Liver (tissue), 9 donors: ENCODE results near the gene ROBO2. TPM values are rescaled to one million over a fixed set of nuclear protein-coding genes. Genes with fewer than 3 reads are reported as not detected.

Experiments used
- DNase-seq: peaks from one replicate; pipeline ENCODE4 v3.0.0-alpha.2; 2017; ENCODE audit warnings: low spot score
- H3K27ac ChIP-seq, 2 donors: one replicate each; pipeline ENCODE4 v1.7.0; 2013; ENCODE audit warnings: inconsistent platforms in 2 of 2, low read length in 2 of 2, control low read depth in 1 of 2, low read depth in 1 of 2, mild to moderate bottlenecking in 1 of 2
- H3K27me3 ChIP-seq, 4 donors: one replicate each; pipeline versions ENCODE4 v1.6.1 to v1.7.0; 2013; ENCODE audit warnings: low read length in 3 of 4, inconsistent platforms in 1 of 4, mild to moderate bottlenecking in 1 of 4, moderate library complexity in 1 of 4; ENCODE audit not compliant: control insufficient read depth in 4 of 4, insufficient read depth in 4 of 4
- H3K36me3 ChIP-seq, 4 donors: one replicate each; pipeline versions ENCODE4 v1.6.1 to v1.7.0; 2013; ENCODE audit warnings: low read length in 3 of 4, mild to moderate bottlenecking in 3 of 4, low read depth in 1 of 4, moderate library complexity in 1 of 4; ENCODE audit not compliant: control insufficient read depth in 4 of 4, insufficient read depth in 3 of 4
- H3K4me1 ChIP-seq, 4 donors: one replicate each; pipeline versions ENCODE4 v1.6.1 to v1.7.0; 2013; ENCODE audit warnings: low read length in 3 of 4, mild to moderate bottlenecking in 3 of 4, moderate library complexity in 1 of 4; ENCODE audit not compliant: control insufficient read depth in 4 of 4, insufficient read depth in 4 of 4
- H3K4me3 ChIP-seq, 3 donors: one replicate each; pipeline versions ENCODE4 v1.6.1 to v1.7.0; 2013; ENCODE audit warnings: low read length in 3 of 3, control low read depth in 1 of 3, low read depth in 1 of 3, mild to moderate bottlenecking in 1 of 3
- H3K9ac ChIP-seq, 2 donors: one replicate each; pipeline ENCODE4 v1.7.0; 2013; ENCODE audit warnings: low read length in 2 of 2, mild to moderate bottlenecking in 2 of 2, moderate library complexity in 2 of 2, control low read depth in 1 of 2, low read depth in 1 of 2
- H3K9me3 ChIP-seq, 4 donors: one replicate each; pipeline versions ENCODE4 v1.6.1 to v1.7.0; 2013; ENCODE audit warnings: low read length in 3 of 4; ENCODE audit not compliant: control insufficient read depth in 4 of 4
- FOXA1 ChIP-seq: IDR thresholded peaks from 2 replicates; pipeline ENCODE4 v1.6.1; 2016; ENCODE audit warnings: antibody characterized with exemption
- FOXA2 ChIP-seq: IDR thresholded peaks from 2 replicates; pipeline ENCODE4 v1.6.1; 2016; ENCODE audit warnings: antibody characterized with exemption
- GABPA ChIP-seq, 2 donors: IDR thresholded peaks in 1 of 2; conservative IDR thresholded peaks in 1 of 2; 2 replicates each; pipeline ENCODE4 v1.6.1; 2016; ENCODE audit warnings: antibody characterized with exemption in 2 of 2, mild to moderate bottlenecking in 1 of 2, moderate library complexity in 1 of 2
- HNF4A ChIP-seq, 2 donors: conservative IDR thresholded peaks; 2 replicates each; pipeline ENCODE4 v1.6.1; 2016; ENCODE audit warnings: antibody characterized with exemption in 2 of 2, mild to moderate bottlenecking in 2 of 2
- HNF4G ChIP-seq: IDR thresholded peaks from 2 replicates; pipeline ENCODE4 v1.6.1; 2016; ENCODE audit warnings: antibody characterized with exemption
- JUND ChIP-seq, 2 donors: IDR thresholded peaks; 2 replicates each; pipeline ENCODE4 v1.6.1; 2016; ENCODE audit warnings: antibody characterized with exemption in 2 of 2
- NR2F2 ChIP-seq: IDR thresholded peaks from 2 replicates; pipeline ENCODE4 v1.6.1; 2016; ENCODE audit warnings: antibody characterized with exemption
- RAD21 ChIP-seq, 2 donors: IDR thresholded peaks; 2 replicates each; pipeline ENCODE4 v1.6.1; 2016; ENCODE audit warnings: antibody characterized with exemption in 2 of 2, mild to moderate bottlenecking in 2 of 2
- RXRA ChIP-seq, 2 donors: IDR thresholded peaks; 2 replicates each; pipeline ENCODE4 v1.6.1; 2017 to 2018; ENCODE audit warnings: antibody characterized with exemption in 2 of 2, mild to moderate bottlenecking in 1 of 2
- SP1 ChIP-seq: IDR thresholded peaks from 2 replicates; pipeline ENCODE4 v1.6.1; 2018; ENCODE audit warnings: antibody characterized with exemption, mild to moderate bottlenecking
- TAF1 ChIP-seq: conservative IDR thresholded peaks from 2 replicates; pipeline ENCODE4 v1.6.1; 2016; ENCODE audit warnings: antibody characterized with exemption, mild to moderate bottlenecking
- YY1 ChIP-seq: IDR thresholded peaks from 2 replicates; pipeline ENCODE4 v1.6.1; 2016; ENCODE audit warnings: antibody characterized with exemption, mild to moderate bottlenecking
- WGBS: extraction: QIAGEN DNeasy Blood & Tissue Kit; methylation state at CpG from one replicate; pipeline ENCODE4 v1.1.7; 2013; 5-methylcytosine and 5-hydroxymethylcytosine counted together
- polyA plus RNA-seq, 2 donors: library from polyadenylated mRNA; stranded (reverse) in 1 of 2; unstranded in 1 of 2; fragments of 200-250 nt in 1 of 2; fragments of >200 nt in 1 of 2; fragmentation: Nextera tagmentation in 1 of 2; extraction: Ambion mirVana in 1 of 2; gene quantifications; one replicate each; pipeline versions ENCODE4 v1.2.1 to v1.2.3, GENCODE V29; 2013 to 2015
- total RNA-seq, 2 donors: library from RNA; depleted of rRNA; stranded (reverse); fragments of >200 nt; gene quantifications; one replicate each; pipeline ENCODE4 v1.2.3, GENCODE V29; 2014
- TF ChIP-seq, protein P1 (sequence below): IDR thresholded peaks from 2 replicates; pipeline ENCODE4 v1.6.1; 2016; ENCODE audit warnings: antibody characterized with exemption
- TF ChIP-seq, protein P2 (sequence below): fragments of 150-350 bp; IDR thresholded peaks from 2 replicates; pipeline ENCODE4 v1.5.1; 2017; ENCODE audit warnings: improper control_type of control experiment, low read depth, low read length; ENCODE audit not compliant: missing input control
- TF ChIP-seq, protein P3 (sequence below): IDR thresholded peaks from 2 replicates; pipeline ENCODE4 v1.6.1; 2016; ENCODE audit warnings: antibody characterized with exemption
- TF ChIP-seq, protein P4 (sequence below): IDR thresholded peaks from 2 replicates; pipeline ENCODE4 v1.6.1; 2016; ENCODE audit warnings: antibody characterized with exemption, mild to moderate bottlenecking
- TF ChIP-seq, protein P5 (sequence below): IDR thresholded peaks from 2 replicates; pipeline ENCODE4 v1.6.1; 2016; ENCODE audit warnings: antibody characterized with exemption
- donor health status: healthy.
- donor health status: healthy.
- donor health status: healthy.
- donor health status: healthy.
- donor health status: healthy.

Gene ROBO2
- total and polyA plus RNA-seq, 4 donors = 0.22 to 19.4 (median 1.1) TPM

DNA sequence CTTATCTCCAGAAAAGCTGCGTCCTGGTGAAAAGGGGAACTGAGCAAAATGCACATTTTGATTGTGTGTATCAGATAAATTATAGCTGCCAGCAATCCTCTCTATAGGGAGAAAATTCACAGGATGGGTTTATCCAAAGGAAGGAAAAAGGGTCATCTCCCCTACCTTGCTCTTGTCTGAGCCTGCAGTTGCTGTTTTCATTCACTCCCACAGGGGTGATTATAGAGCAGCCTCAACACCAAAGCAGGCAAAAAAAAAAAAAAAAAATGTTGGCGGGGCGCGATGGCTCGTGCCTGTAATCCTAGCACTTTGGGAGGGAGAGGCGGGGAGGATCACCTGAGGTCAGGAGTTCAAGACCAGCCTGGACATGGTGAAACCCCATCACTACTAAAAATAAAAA is 333.7 kb downstream of the ROBO2 start:
- TF ChIP-seq TAF1 (no peak), HNF4A (conservative IDR thresholded peaks at IDR 0.05) (no peak), FOXA2 (no peak), JUND (IDR thresholded peaks at IDR 0.05) (no peak), SP1 (no peak), RAD21 (IDR thresholded peaks at IDR 0.05) (no peak), NR2F2 (no peak), GABPA (IDR thresholded peaks at IDR 0.05 in 1 of 2, conservative IDR thresholded peaks at IDR 0.05 in 1 of 2) (no peak), HNF4G (no peak), FOXA1 (no peak), YY1 (no peak), RXRA (IDR thresholded peaks at IDR 0.05) (no peak)
- TF ChIP-seq, protein P1, sequence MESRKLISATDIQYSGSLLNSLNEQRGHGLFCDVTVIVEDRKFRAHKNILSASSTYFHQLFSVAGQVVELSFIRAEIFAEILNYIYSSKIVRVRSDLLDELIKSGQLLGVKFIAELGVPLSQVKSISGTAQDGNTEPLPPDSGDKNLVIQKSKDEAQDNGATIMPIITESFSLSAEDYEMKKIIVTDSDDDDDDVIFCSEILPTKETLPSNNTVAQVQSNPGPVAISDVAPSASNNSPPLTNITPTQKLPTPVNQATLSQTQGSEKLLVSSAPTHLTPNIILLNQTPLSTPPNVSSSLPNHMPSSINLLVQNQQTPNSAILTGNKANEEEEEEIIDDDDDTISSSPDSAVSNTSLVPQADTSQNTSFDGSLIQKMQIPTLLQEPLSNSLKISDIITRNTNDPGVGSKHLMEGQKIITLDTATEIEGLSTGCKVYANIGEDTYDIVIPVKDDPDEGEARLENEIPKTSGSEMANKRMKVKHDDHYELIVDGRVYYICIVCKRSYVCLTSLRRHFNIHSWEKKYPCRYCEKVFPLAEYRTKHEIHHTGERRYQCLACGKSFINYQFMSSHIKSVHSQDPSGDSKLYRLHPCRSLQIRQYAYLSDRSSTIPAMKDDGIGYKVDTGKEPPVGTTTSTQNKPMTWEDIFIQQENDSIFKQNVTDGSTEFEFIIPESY = no peak
- TF ChIP-seq, protein P2, sequence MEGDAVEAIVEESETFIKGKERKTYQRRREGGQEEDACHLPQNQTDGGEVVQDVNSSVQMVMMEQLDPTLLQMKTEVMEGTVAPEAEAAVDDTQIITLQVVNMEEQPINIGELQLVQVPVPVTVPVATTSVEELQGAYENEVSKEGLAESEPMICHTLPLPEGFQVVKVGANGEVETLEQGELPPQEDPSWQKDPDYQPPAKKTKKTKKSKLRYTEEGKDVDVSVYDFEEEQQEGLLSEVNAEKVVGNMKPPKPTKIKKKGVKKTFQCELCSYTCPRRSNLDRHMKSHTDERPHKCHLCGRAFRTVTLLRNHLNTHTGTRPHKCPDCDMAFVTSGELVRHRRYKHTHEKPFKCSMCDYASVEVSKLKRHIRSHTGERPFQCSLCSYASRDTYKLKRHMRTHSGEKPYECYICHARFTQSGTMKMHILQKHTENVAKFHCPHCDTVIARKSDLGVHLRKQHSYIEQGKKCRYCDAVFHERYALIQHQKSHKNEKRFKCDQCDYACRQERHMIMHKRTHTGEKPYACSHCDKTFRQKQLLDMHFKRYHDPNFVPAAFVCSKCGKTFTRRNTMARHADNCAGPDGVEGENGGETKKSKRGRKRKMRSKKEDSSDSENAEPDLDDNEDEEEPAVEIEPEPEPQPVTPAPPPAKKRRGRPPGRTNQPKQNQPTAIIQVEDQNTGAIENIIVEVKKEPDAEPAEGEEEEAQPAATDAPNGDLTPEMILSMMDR = no peak
- TF ChIP-seq, protein P3, sequence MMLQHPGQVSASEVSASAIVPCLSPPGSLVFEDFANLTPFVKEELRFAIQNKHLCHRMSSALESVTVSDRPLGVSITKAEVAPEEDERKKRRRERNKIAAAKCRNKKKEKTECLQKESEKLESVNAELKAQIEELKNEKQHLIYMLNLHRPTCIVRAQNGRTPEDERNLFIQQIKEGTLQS = no peak
- TF ChIP-seq, protein P4, sequence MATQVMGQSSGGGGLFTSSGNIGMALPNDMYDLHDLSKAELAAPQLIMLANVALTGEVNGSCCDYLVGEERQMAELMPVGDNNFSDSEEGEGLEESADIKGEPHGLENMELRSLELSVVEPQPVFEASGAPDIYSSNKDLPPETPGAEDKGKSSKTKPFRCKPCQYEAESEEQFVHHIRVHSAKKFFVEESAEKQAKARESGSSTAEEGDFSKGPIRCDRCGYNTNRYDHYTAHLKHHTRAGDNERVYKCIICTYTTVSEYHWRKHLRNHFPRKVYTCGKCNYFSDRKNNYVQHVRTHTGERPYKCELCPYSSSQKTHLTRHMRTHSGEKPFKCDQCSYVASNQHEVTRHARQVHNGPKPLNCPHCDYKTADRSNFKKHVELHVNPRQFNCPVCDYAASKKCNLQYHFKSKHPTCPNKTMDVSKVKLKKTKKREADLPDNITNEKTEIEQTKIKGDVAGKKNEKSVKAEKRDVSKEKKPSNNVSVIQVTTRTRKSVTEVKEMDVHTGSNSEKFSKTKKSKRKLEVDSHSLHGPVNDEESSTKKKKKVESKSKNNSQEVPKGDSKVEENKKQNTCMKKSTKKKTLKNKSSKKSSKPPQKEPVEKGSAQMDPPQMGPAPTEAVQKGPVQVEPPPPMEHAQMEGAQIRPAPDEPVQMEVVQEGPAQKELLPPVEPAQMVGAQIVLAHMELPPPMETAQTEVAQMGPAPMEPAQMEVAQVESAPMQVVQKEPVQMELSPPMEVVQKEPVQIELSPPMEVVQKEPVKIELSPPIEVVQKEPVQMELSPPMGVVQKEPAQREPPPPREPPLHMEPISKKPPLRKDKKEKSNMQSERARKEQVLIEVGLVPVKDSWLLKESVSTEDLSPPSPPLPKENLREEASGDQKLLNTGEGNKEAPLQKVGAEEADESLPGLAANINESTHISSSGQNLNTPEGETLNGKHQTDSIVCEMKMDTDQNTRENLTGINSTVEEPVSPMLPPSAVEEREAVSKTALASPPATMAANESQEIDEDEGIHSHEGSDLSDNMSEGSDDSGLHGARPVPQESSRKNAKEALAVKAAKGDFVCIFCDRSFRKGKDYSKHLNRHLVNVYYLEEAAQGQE = no peak
- TF ChIP-seq, protein P5, sequence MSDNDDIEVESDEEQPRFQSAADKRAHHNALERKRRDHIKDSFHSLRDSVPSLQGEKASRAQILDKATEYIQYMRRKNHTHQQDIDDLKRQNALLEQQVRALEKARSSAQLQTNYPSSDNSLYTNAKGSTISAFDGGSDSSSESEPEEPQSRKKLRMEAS = no peak
- no peak for DNase-seq
- H3K27me3 ChIP-seq = no peaks in the 10 kb centered on the region
- no peaks in the 10 kb centered on the region for H3K36me3 ChIP-seq
- H3K4me3 ChIP-seq = no peak overlapping the region
- H3K9ac ChIP-seq = no peak overlapping the region
- H3K4me1 ChIP-seq = no peaks in the 10 kb centered on the region
- WGBS = 94% methylated on average over 6 of the region's 6 CpGs
- no peaks in the 10 kb centered on the region for H3K9me3 ChIP-seq
- H3K27ac ChIP-seq = no peak overlapping the region

DNA sequence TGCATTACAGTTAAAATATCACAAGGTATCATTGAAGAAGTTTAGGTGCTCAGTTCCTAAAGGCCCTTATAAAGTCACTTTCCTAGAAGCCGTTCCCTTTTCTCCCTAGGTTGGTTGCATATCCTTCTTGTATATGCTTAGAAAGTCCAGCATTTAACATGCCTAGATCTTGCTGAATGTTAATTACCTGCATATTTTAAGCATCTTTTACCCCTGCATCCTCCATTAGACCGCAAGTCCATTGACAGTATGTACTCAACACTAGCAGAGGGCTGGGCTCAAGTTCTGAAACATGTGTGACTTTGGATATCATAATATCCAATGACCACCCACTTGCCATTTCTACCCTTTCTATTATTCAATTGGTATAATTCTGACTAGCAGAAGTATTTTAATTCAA is 336.6 kb downstream of the ROBO2 start:
- Histone ChIP-seq H3K36me3 (no peaks in the 10 kb centered on the region), H3K4me1 (no peaks in the 10 kb centered on the region), H3K9ac (no peak overlapping the region), H3K27me3 (no peaks in the 10 kb centered on the region), H3K9me3 (no peaks in the 10 kb centered on the region), H3K4me3 (no peak overlapping the region), H3K27ac (no peak overlapping the region)
- 96% methylated on average over 2 of the region's 2 CpGs for WGBS
- DNase-seq = no peak
- TF ChIP-seq YY1 (no peak), HNF4A (conservative IDR thresholded peaks at IDR 0.05) (no peak), SP1 (no peak), HNF4G (no peak), FOXA2 (no peak), JUND (IDR thresholded peaks at IDR 0.05) (no peak), NR2F2 (no peak), RAD21 (IDR thresholded peaks at IDR 0.05) (no peak), TAF1 (no peak), FOXA1 (no peak)
- TF ChIP-seq, protein P4 = no peak
- TF ChIP-seq, protein P3 = no peak
- TF ChIP-seq, protein P2 = no peak
